ENCODE data around the gene WWOX.

Gene WWOX

DNA sequence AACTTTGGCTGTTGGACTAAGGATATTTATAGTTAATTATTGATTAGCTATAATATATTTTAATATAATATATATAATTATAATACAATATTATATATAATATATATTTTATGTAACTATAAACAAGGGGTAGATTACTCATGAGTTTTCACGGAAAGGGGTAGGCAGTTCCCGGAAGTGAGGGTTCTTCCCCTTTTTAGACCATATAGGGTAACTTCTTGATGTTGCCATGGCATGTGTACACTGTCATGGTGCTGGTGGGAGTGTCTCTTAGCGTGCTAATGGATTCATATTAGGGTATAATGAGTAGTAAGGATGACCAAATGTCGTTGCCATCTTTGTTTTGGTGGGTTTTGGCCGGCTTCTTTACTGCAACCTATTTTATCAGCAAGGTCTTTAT, 315.6 kb downstream of the WWOX start:
- DNase-seq: no peak

- DNase-seq: no peak
Measured at GRCh38 chr16:78415669-78416068, 316.2 kb downstream of the WWOX start.

DNA sequence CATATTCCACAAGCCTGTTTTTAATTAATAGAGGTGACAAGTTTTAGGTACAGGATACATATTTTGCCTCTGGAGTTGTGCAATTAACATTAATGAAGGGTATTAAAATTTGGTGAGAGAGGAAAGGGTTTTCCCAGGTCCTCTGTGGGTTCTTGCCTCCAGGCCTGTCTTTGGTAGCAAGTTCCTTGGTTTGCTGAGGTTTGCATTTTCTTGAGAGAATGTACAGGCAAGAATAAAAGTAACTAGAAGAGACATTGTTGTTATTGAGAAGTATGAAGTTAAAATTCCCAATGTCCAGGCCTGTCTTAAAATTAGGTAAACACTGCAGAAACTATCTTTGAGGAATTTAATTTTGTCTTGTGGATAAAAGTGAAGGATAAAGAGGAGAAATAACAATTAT, 316.9 kb downstream of the WWOX start:
- no peak for DNase-seq

GRCh38 chr16:78421181-78421708, 321.8 kb downstream of the WWOX start:
- no peak for DNase-seq

DNA sequence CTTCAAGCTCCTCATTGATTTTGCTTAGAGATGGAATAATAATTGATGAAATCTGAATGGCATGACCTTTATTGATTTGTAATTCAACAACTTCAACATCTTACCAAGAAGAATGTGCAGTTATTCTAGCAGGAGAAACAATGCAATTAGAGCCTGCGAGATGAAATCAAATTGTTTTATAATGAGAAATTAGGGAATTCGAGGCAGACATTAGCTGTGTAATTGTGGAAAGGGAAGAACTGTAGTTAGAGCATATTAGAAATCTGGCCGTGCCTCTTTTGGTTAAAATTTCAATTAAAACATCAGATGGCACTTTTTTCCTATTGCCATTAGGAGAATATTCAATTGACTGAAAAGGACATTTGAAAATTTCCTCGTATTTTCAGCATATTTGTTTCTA, 325.8 kb downstream of the WWOX start:
- DNase-seq: no peak

GRCh38 chr16:78425891-78426510, 326.5 kb downstream of the WWOX start:
- no peak for DNase-seq

GRCh38 chr16:78428193-78428592, 328.7 kb downstream of the WWOX start:
- DNase-seq: no peak

DNA sequence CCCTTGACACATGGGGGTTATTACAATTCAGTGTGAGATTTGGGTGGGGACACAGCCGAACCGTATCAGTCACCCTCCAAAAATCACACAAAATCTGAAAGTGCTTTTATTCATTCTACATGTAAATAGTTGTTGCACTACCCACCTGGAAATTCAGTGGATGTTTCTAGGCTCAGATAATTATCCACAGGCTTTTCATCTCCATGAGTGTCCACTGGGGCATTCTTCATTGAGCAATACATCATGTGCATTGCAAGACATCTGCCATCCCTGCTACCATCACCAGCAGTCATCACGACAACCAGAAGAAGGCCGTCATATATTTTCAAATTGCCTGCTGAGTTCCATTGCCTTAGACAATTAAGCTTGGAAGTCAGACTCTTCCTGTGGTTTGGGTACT, 330.8 kb downstream of the WWOX start:
- DNase-seq: no peak

GRCh38 chr16:78431004-78431670, 331.7 kb downstream of the WWOX start:
- no peak for DNase-seq

DNA sequence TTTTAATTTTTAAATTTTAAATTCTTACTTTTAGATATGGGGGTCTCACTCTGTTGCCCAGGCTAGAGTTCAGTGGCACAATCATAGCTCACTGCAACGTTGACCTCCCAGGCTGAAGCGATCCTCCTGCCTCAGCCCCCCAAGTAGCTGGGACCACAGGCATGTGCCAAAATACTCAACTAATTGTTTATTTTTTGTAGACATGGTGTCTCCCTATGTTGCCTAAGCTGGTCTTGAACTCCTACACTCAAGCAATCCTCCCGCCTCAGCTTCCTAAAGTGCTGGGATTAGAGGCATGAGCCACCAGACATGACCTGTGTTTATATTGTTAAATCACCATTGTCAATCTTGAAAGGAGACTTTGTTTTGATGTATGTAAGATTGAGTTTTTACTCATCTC, 332.2 kb downstream of the WWOX start:
- no peak for DNase-seq

GRCh38 chr16:78432451-78432850, 333.0 kb downstream of the WWOX start:
- DNase-seq: no peak

GRCh38 chr16:78433116-78433515, 333.7 kb downstream of the WWOX start:
- no peak for DNase-seq

GRCh38 chr16:78434401-78434800, 334.9 kb downstream of the WWOX start:
- no peak for DNase-seq

GRCh38 chr16:78435260-78435659, 335.8 kb downstream of the WWOX start:
- DNase-seq: no peak

DNA sequence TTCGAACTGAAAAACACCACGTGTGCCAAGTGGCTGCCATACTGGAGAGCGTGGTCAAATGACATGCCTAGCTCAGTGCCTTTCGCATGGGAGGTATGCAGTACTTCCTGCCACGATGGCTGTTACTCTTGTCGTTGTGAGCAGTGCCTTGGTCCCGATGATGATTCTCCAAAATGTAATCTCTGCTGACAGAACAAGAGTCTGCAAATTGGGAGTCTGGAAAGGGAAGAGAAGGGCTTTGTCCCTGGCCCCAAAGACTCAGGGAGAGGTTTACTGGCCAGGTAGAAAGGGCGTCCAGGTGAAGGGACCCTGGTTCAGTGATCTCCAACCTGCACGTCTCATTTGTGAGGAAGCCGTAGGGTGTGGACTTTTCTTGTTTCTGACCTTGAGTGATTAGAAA, 336.6 kb downstream of the WWOX start:
- DNase-seq: no peak

- no peak for DNase-seq
Measured at GRCh38 chr16:78436846-78437245, 337.4 kb downstream of the WWOX start.

DNA sequence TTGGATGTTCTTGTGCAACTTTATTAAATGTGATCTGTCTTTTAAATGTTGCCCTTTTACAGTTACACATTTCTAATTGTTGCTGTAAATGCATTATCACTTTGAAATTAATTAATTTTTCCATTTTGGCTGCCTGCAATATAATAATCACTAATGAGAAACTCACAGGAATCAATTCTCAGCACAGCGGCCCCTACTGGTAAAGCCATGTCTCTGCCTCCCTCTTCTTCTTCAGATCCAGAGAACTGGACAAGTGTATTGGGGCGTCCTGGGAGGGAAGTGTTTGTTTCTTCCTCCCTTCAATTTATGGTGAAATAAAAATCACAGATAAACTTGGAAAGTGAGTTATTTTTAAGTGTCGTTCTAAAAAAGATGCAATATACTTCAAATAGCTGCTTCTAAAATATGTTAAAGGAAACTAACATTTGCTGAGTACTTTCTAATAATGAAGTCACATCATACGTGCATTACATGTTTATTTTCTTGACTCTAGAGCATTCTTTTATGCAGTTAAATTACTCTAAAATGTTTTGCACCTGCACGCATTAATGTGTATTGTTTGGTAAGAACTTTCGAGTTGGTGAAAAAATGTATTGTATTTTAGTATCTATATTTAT, 338.0 kb downstream of the WWOX start:
- DNase-seq: no peak

DNA sequence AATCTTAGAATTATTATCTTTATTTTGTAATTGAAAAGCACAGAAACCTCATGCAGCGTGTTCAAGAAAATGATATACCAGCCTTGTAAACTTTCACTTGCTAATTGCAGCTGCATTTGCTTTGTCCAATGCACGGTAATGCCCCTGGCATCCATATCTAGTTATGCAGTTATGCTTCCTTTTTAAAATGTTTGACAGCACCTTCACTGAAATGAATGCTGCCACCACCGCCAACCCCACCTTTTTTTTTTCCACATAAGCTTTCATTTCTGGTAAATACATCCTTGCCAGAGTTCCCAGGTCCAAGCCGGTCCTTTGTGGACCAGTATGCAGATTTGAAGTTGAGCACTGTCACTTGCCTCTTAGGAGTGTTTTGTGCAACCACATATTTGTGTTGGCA, 338.8 kb downstream of the WWOX start:
- DNase-seq: no peak

- no peak for DNase-seq
Measured at GRCh38 chr16:78438632-78439031, 339.2 kb downstream of the WWOX start.

- DNase-seq: no peak
Measured at GRCh38 chr16:78439646-78440045, 340.2 kb downstream of the WWOX start.

DNA sequence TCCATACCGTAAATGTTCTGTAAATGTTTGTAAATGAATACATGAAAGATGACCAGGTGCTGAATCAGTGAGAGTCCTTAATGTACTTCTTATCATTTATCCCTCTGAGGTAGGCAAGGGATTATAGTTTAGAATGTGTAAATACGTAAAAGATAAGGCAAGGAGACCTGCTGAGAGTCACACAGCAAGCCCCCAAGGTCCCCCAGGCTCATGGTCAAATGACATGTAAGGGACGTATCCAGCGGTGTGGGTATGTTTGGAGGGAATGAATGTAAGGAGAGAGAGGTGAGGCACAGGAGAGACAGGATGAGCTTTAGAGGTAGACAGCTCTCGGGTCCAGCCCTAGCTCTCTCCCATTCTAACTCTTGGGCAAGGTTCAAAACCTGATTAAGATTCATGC, 341.8 kb downstream of the WWOX start:
- no peak for DNase-seq

DNA sequence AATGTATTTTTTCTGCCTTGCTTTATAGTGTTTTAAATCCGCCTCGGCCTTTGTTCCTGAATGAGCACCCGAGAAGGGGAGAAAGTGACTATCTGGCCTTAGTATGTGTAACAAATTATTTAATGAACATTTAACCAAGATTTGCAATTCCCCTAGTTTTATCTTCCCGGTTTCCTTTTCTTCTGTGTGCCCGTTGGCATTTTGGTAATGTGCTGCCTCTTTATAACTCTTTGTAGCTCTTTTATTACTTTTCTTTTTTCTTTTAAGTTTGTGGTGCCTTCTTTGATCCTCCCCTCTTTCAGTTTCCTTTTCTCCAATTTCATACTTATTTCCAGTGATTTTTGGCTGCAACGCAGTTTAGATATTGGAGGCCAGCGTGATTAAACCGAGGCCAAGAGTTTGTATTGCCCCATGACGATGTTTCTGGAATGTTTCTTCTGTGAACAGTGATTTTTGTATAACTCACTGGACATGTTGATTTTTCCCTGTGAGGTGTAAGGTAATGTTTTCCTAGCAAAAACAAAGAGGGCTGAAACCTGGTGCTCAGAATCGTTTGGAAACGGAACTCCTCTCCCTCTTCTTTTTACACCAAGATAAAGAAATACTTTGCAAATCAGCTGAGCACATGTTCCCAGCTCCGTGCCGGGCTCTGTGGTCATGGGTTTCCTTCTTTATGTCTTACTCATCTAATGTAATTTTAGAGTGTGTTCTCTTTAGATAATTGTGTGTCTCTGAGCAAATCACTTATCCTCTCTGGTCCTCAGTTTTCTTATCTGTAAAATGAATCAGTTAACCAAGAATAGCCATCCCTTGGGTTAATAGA, 344.3 kb downstream of the WWOX start:
- DNase-seq: no peak

DNA sequence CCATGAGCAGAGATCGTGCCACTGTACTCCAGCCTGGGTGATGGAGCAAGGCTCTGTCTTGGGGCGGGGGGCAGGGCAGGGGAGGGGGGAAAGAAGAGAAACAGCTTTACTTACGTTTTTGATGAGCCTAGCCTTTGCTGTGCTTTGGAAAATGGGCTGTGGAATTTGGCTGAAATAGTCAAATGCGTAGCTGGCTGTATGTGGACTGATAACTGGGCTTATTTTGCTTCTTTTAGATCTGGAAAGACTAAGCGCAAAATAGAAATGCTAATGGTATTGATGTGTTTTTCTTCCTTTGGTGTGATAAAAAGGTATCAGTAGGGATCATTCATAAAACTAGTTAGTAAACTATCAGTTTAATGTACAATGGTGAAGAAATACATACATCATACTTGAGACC, 346.4 kb downstream of the WWOX start:
- no peak for DNase-seq
